GM18873 (cell line): ENCODE data around the gene PRSS38.
"Not testable (repeated sequence)": the region's sequence is repeated elsewhere in the genome, so short reads cannot be mapped to it uniquely, and the experiment has no call there.

Experiments used
- ATAC-seq: cut with Tn5 transposase; IDR thresholded peaks from one replicate; pipeline ENCODE4 v1.9.1; 2021; ENCODE audit warnings: mild to moderate bottlenecking, moderate library complexity, moderate number of reproducible peaks; ENCODE audit not compliant: unreplicated experiment, low FRiP score

PRSS38 gene

GRCh38 chr1:227838181-227838580, 22.7 kb downstream of the PRSS38 start:
- no peak for ATAC-seq

- ATAC-seq: no peak
Observed at GRCh38 chr1:227841096-227841495, 25.6 kb downstream of the PRSS38 start.

GRCh38 chr1:227844320-227845146, 29.1 kb downstream of the PRSS38 start:
- no peak for ATAC-seq

GRCh38 chr1:227845147-227845458, 29.6 kb downstream of the PRSS38 start:
- ATAC-seq: no peak

- no peak for ATAC-seq
Observed at GRCh38 chr1:227845519-227845918, 30.0 kb downstream of the PRSS38 start.

- no peak for ATAC-seq
Observed at GRCh38 chr1:227846265-227846858, 30.9 kb downstream of the PRSS38 start.

GRCh38 chr1:227847046-227847445, 31.6 kb downstream of the PRSS38 start:
- ATAC-seq: not testable (repeated sequence)

- ATAC-seq: no peak
Observed at GRCh38 chr1:227848430-227848932, 33.0 kb downstream of the PRSS38 start.

- ATAC-seq: no peak
Observed at GRCh38 chr1:227849251-227849650, 33.8 kb downstream of the PRSS38 start.

- ATAC-seq: no peak
Observed at GRCh38 chr1:227854189-227854588, 38.7 kb downstream of the PRSS38 start.

- ATAC-seq: no peak
Observed at GRCh38 chr1:227855687-227856086, 40.2 kb downstream of the PRSS38 start.

GRCh38 chr1:227856147-227856858, 40.8 kb downstream of the PRSS38 start:
- ATAC-seq: no peak

GRCh38 chr1:227864882-227865281, 49.4 kb downstream of the PRSS38 start:
- no peak for ATAC-seq

- no peak for ATAC-seq
Observed at GRCh38 chr1:227869279-227869842, 53.9 kb downstream of the PRSS38 start.

GRCh38 chr1:227869851-227870305, 54.4 kb downstream of the PRSS38 start:
- no peak for ATAC-seq

- ATAC-seq: no peak
Observed at GRCh38 chr1:227870366-227870765, 54.9 kb downstream of the PRSS38 start.

- ATAC-seq: not testable (repeated sequence)
Observed at GRCh38 chr1:227871892-227872291, 56.4 kb downstream of the PRSS38 start.

GRCh38 chr1:227877810-227878209, 62.3 kb downstream of the PRSS38 start:
- ATAC-seq: not testable (repeated sequence)

- ATAC-seq: no peak
Observed at GRCh38 chr1:227880342-227880924, 65.0 kb downstream of the PRSS38 start.

GRCh38 chr1:227883073-227883520, 67.6 kb downstream of the PRSS38 start:
- no peak for ATAC-seq
